HG03196 (cell line): Measurements from ENCODE around the gene ACER1.
"Not testable (repeated sequence)": the region's sequence is repeated elsewhere in the genome, so short reads cannot be mapped to it uniquely, and the experiment has no call there.

Source experiments
- ATAC-seq: cut with Tn5 transposase; IDR thresholded peaks from one replicate; pipeline ENCODE4 v1.9.1; 2021; ENCODE audit not compliant: unreplicated experiment

Gene ACER1

GRCh38 chr19:6358003-6358402 is 24.6 kb upstream of the ACER1 start:
- ATAC-seq, result no peak

- no peak for ATAC-seq
Observed at GRCh38 chr19:6357174-6357573, 23.8 kb upstream of the ACER1 start.

GRCh38 chr19:6355321-6356040 is 22.1 kb upstream of the ACER1 start:
- ATAC-seq, result not testable (repeated sequence)

GRCh38 chr19:6354098-6354674 is 20.8 kb upstream of the ACER1 start:
- no peak for ATAC-seq

GRCh38 chr19:6352381-6353165 is 19.2 kb upstream of the ACER1 start:
- ATAC-seq, result no peak

- ATAC-seq, result no peak
Observed at GRCh38 chr19:6350688-6351087, 17.3 kb upstream of the ACER1 start.

- ATAC-seq, result not testable (repeated sequence)
Observed at GRCh38 chr19:6349271-6349670, 15.9 kb upstream of the ACER1 start.

GRCh38 chr19:6343462-6343861 is 10.1 kb upstream of the ACER1 start:
- no peak for ATAC-seq

- ATAC-seq, result no peak
Observed at GRCh38 chr19:6340493-6341201, 7.2 kb upstream of the ACER1 start.

- no peak for ATAC-seq
Observed at GRCh38 chr19:6334490-6335285, 1.3 kb upstream of the ACER1 start.

GRCh38 chr19:6326815-6327214 is 6.6 kb downstream of the ACER1 start:
- ATAC-seq, result no peak

- no peak for ATAC-seq
Observed at GRCh38 chr19:6325614-6326013, 7.8 kb downstream of the ACER1 start.

GRCh38 chr19:6324757-6325156 is 8.7 kb downstream of the ACER1 start:
- ATAC-seq, result no peak

GRCh38 chr19:6322284-6322683 is 11.1 kb downstream of the ACER1 start:
- ATAC-seq, result no peak

- no peak for ATAC-seq
Observed at GRCh38 chr19:6319376-6319775, 14.0 kb downstream of the ACER1 start.

- ATAC-seq, result no peak
Observed at GRCh38 chr19:6318772-6319171, 14.6 kb downstream of the ACER1 start.

- not testable (repeated sequence) for ATAC-seq
Observed at GRCh38 chr19:6315646-6316045, 17.8 kb downstream of the ACER1 start.

- ATAC-seq, result no peak
Observed at GRCh38 chr19:6313398-6313969, 19.9 kb downstream of the ACER1 start.

GRCh38 chr19:6312018-6312417 is 21.4 kb downstream of the ACER1 start:
- no peak for ATAC-seq

- no peak for ATAC-seq
Observed at GRCh38 chr19:6298413-6298812, 35.0 kb downstream of the ACER1 start.
